Neural progenitor cell (in vitro differentiated cells): ENCODE measurements around the gene GYG1. TPM values are rescaled to one million over a fixed set of nuclear protein-coding genes. Genes with fewer than 3 reads are reported as not detected.

Source experiments
- DNase-seq: peaks from one replicate; pipeline ENCODE4 v3.0.0-alpha.2; 2016; ENCODE audit warnings: low spot score
- H2AFZ ChIP-seq: fragments of 200-600 bp; sonication (generic); replicated peaks from 2 replicates; pipeline ENCODE4 v1.6.1; 2016; ENCODE audit warnings: antibody characterized with exemption
- H3F3A ChIP-seq: fragments of 200-600 bp; sonication (generic); 2 replicates; pipeline ENCODE4 v1.6.1; 2016; ENCODE audit warnings: antibody characterized with exemption, low read depth
- H3K27ac ChIP-seq: fragments of 200-600 bp; sonication (generic); 2 replicates; pipeline ENCODE4 v1.5.1; 2016; ENCODE audit warnings: mild to moderate bottlenecking
- H3K27me3 ChIP-seq: fragments of 200-600 bp; sonication (generic); 2 replicates; pipeline ENCODE4 v1.6.1; 2016; ENCODE audit warnings: mild to moderate bottlenecking, moderate library complexity
- H3K36me3 ChIP-seq: fragments of 200-600 bp; sonication (generic); 2 replicates; pipeline ENCODE4 v1.5.1; 2016
- H3K4me1 ChIP-seq: fragments of 200-600 bp; sonication (generic); 2 replicates; pipeline ENCODE4 v1.6.1; 2016; ENCODE audit warnings: mixed run types
- H3K4me2 ChIP-seq: fragments of 200-600 bp; sonication (generic); 2 replicates; pipeline ENCODE4 v1.6.1; 2016
- H3K4me3 ChIP-seq: fragments of 200-600 bp; sonication (generic); 2 replicates; pipeline ENCODE4 v1.5.1; 2016
- H3K79me2 ChIP-seq: fragments of 200-600 bp; sonication (generic); 2 replicates; pipeline ENCODE4 v1.6.1; 2016; ENCODE audit warnings: low read depth
- H3K9ac ChIP-seq: fragments of 200-600 bp; sonication (generic); 2 replicates; pipeline ENCODE4 v1.6.1; 2016
- H3K9me3 ChIP-seq: fragments of 200-600 bp; sonication (generic); 2 replicates; pipeline ENCODE4 v1.5.1; 2016; ENCODE audit warnings: low read depth
- H4K20me1 ChIP-seq: fragments of 200-600 bp; sonication (generic); 2 replicates; pipeline ENCODE4 v1.6.1; 2016; ENCODE audit warnings: low read depth
- H3K27ac Mint-ChIP-seq: 3 replicates; pipeline ENCODE4 v1.8.0; 2021; ENCODE audit warnings: mixed read lengths
- H3K27me3 Mint-ChIP-seq: 2 replicates; pipeline ENCODE4 v1.8.0; 2022; ENCODE audit warnings: low read depth, mild to moderate bottlenecking, inconsistent platforms, moderate library complexity, mixed read lengths; ENCODE audit not compliant: insufficient read depth
- H3K36me3 Mint-ChIP-seq: 3 replicates; pipeline ENCODE4 v1.8.0; 2021; ENCODE audit warnings: mixed read lengths
- H3K4me1 Mint-ChIP-seq: 3 replicates; pipeline ENCODE4 v1.8.0; 2021; ENCODE audit warnings: mixed read lengths
- H3K4me3 Mint-ChIP-seq: 3 replicates; pipeline ENCODE4 v1.8.0; 2021; ENCODE audit warnings: mild to moderate bottlenecking, moderate library complexity, mixed read lengths
- H3K9me3 Mint-ChIP-seq: 3 replicates; pipeline ENCODE4 v1.8.0; 2020; ENCODE audit warnings: mixed read lengths
- EZH2 ChIP-seq: fragments of 200-600 bp; sonication (generic); IDR thresholded peaks from 2 replicates; pipeline ENCODE4 v1.6.1; 2017; ENCODE audit warnings: antibody characterized with exemption, mild to moderate bottlenecking, moderate library complexity
- EZH2phosphoT487 ChIP-seq: fragments of 200-600 bp; sonication (generic); IDR thresholded peaks from 2 replicates; pipeline ENCODE4 v1.6.1; 2017; ENCODE audit warnings: antibody characterized with exemption
- total RNA-seq: library from RNA; depleted of rRNA; stranded (reverse); fragments of >200 nt; gene quantifications from 2 replicates; pipeline ENCODE4 v1.2.3, GENCODE V29; 2015; ENCODE audit warnings: low replicate concordance
- TF ChIP-seq, protein P1 (sequence below): fragments of 200-600 bp; sonication (generic); IDR thresholded peaks from 2 replicates; pipeline ENCODE4 v1.5.1; 2017; ENCODE audit warnings: antibody characterized with exemption, mild to moderate bottlenecking

GYG1 gene
- total RNA-seq, 1 donor from 2014 or later, result 22.0 TPM

DNA sequence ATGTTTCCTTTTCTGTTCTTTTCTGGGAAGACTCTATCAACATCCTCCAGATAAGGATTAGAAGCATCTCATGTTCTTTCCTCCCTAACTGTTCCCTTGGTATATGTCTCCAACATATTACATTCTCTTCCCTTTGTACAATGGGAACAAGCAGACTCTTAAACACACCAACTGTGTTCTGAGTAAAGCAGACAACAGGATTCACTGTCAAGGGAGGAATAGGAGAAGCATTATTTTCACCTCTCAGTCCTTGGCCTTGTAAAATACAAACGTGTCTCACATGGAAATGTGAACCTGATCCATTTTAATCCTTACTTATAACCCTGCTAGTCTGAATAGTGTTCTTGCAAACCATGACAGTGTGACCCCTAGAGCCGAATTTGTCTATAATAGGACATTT, 19.6 kb downstream of the GYG1 start:
- Histone ChIP-seq H3K27ac (no peak overlapping the region), H3K4me3 (no peak overlapping the region), H2AFZ (no peak overlapping the region), H3K4me2 (no peak overlapping the region), H4K20me1 (no peaks in the 10 kb centered on the region), H3K36me3 (no peaks in the 10 kb centered on the region), H3F3A (no peaks in the 10 kb centered on the region), H3K9me3 (no peaks in the 10 kb centered on the region), H3K27me3 (no peaks in the 10 kb centered on the region), H3K4me1 (no peaks in the 10 kb centered on the region), H3K79me2 (no peaks in the 10 kb centered on the region), H3K9ac (no peak overlapping the region)
- H3K27me3 Mint-ChIP-seq, result peaks cover 5% of the 10 kb centered on the region
- H3K4me1 Mint-ChIP-seq, result peaks cover 3% of the 10 kb centered on the region
- peaks cover 17% of the 10 kb centered on the region for H3K36me3 Mint-ChIP-seq
- no peaks in the 10 kb centered on the region for H3K9me3 Mint-ChIP-seq
- DNase-seq, result no peak
- peak overlapping the region; percentile 13 for H3K27ac Mint-ChIP-seq
- H3K4me3 Mint-ChIP-seq, result no peak overlapping the region
- TF ChIP-seq, protein P1, sequence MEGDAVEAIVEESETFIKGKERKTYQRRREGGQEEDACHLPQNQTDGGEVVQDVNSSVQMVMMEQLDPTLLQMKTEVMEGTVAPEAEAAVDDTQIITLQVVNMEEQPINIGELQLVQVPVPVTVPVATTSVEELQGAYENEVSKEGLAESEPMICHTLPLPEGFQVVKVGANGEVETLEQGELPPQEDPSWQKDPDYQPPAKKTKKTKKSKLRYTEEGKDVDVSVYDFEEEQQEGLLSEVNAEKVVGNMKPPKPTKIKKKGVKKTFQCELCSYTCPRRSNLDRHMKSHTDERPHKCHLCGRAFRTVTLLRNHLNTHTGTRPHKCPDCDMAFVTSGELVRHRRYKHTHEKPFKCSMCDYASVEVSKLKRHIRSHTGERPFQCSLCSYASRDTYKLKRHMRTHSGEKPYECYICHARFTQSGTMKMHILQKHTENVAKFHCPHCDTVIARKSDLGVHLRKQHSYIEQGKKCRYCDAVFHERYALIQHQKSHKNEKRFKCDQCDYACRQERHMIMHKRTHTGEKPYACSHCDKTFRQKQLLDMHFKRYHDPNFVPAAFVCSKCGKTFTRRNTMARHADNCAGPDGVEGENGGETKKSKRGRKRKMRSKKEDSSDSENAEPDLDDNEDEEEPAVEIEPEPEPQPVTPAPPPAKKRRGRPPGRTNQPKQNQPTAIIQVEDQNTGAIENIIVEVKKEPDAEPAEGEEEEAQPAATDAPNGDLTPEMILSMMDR, result no peak
- TF ChIP-seq EZH2 (no peak), EZH2phosphoT487 (no peak)

DNA sequence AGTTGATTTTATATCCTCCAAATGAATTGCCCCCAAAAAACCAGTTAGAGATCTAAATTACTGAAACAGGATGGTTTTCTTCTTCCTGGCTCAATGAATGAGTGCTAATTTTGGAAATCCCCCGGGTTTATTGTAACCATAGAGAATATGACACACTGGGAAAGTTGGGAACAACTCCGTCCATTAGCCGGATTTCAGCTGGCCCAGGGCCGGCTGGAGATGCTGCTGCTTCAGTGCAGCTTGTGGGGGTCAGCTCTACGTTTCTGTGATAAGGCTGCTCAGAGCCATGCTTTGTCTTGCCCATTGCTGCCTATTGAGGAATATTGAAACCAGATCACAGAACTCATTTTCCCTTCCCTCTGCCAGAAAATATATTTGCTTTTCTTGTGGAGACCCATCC, 20.3 kb downstream of the GYG1 start:
- Histone ChIP-seq H4K20me1 (no peaks in the 10 kb centered on the region), H3K36me3 (no peaks in the 10 kb centered on the region), H3K27ac (no peak overlapping the region)

GRCh38 chr3:149013726-149014125, 22.4 kb downstream of the GYG1 start:
- H3K9me3 Mint-ChIP-seq, result no peaks in the 10 kb centered on the region
- DNase-seq, result no peak
- no peak overlapping the region for H3K27ac Mint-ChIP-seq
- no peak overlapping the region for H3K4me3 Mint-ChIP-seq
- H3K36me3 ChIP-seq, result no peaks in the 10 kb centered on the region
- H3K4me3 ChIP-seq, result no peak overlapping the region
- peaks cover 16% of the 10 kb centered on the region for H3K36me3 Mint-ChIP-seq
- no peaks in the 10 kb centered on the region for H3K9me3 ChIP-seq
- H3K27ac ChIP-seq, result no peak overlapping the region
- TF ChIP-seq EZH2 (no peak), EZH2phosphoT487 (no peak)
- TF ChIP-seq, protein P1, result no peak
- H4K20me1 ChIP-seq, result no peaks in the 10 kb centered on the region
- H3K4me2 ChIP-seq, result no peak overlapping the region
- no peak overlapping the region for H2AFZ ChIP-seq
- no peaks in the 10 kb centered on the region for H3K79me2 ChIP-seq
- H3K4me1 Mint-ChIP-seq, result peaks cover 3% of the 10 kb centered on the region
- no peaks in the 10 kb centered on the region for H3K27me3 ChIP-seq
- H3K9ac ChIP-seq, result no peak overlapping the region
- peaks cover 3% of the 10 kb centered on the region for H3K27me3 Mint-ChIP-seq
- H3F3A ChIP-seq, result no peaks in the 10 kb centered on the region
- no peaks in the 10 kb centered on the region for H3K4me1 ChIP-seq

More for the DNA sequence above, 20.3 kb downstream of the GYG1 start:
- H2AFZ ChIP-seq, result no peak overlapping the region
- H3K27me3 ChIP-seq, result no peaks in the 10 kb centered on the region
- H3K4me3 ChIP-seq, result no peak overlapping the region
- H3K36me3 Mint-ChIP-seq, result peaks cover 19% of the 10 kb centered on the region
- no peaks in the 10 kb centered on the region for H3K4me1 ChIP-seq
- H3K4me3 Mint-ChIP-seq, result no peak overlapping the region
- H3K4me2 ChIP-seq, result no peak overlapping the region
- H3K9me3 Mint-ChIP-seq, result no peaks in the 10 kb centered on the region
- no peaks in the 10 kb centered on the region for H3K79me2 ChIP-seq
- no peak for DNase-seq
- H3K9ac ChIP-seq, result no peak overlapping the region
- H3K27ac Mint-ChIP-seq, result no peak overlapping the region
- peaks cover 5% of the 10 kb centered on the region for H3K27me3 Mint-ChIP-seq
- no peaks in the 10 kb centered on the region for H3K9me3 ChIP-seq
- TF ChIP-seq EZH2phosphoT487 (no peak), EZH2 (no peak)
- TF ChIP-seq, protein P1, result no peak
- peaks cover 3% of the 10 kb centered on the region for H3K4me1 Mint-ChIP-seq
- no peaks in the 10 kb centered on the region for H3F3A ChIP-seq
